HEK293T (cell line): Measurements from ENCODE around the gene PDZD7.

ENCODE experiments used
- CTCF ChIA-PET: fragments of 350-600 bp; formaldehyde crosslinking; extraction: SDS; loops from one replicate; lab custom pipeline; 2021; ENCODE audit warnings: antibody characterized with exemption, inconsistent platforms; lab: Yijun Ruan, JAX
- POLR2A ChIA-PET: fragments of 350-600 bp; formaldehyde crosslinking; extraction: SDS; loops from one replicate; lab custom pipeline; 2020; ENCODE audit warnings: antibody characterized with exemption, inconsistent platforms; lab: Yijun Ruan, JAX
- DNase-seq: peaks from one replicate; pipeline ENCODE4 v3.0.0; 2012; ENCODE audit warnings: mixed read lengths; ENCODE audit errors: extremely low spot score
- ARNT ChIP-seq: fragments of 450-650 bp; IDR thresholded peaks from 2 replicates; pipeline ENCODE4 v1.6.1; 2017; ENCODE audit warnings: mild to moderate bottlenecking
- BHLHE40 ChIP-seq: fragments of 450-650 bp; IDR thresholded peaks from 2 replicates; pipeline ENCODE4 v1.6.1; 2016; ENCODE audit warnings: mild to moderate bottlenecking, moderate library complexity, borderline replicate concordance
- CTBP1 ChIP-seq: fragments of 450-650 bp; IDR thresholded peaks from 2 replicates; pipeline ENCODE4 v1.6.1; 2016; ENCODE audit warnings: borderline replicate concordance
- ELF4 ChIP-seq: fragments of 450-650 bp; IDR thresholded peaks from 2 replicates; pipeline ENCODE4 v1.6.1; 2017; ENCODE audit warnings: antibody characterized with exemption
- FOXA1 ChIP-seq: fragments of 450-650 bp; IDR thresholded peaks from 2 replicates; pipeline ENCODE4 v1.6.1; 2016; ENCODE audit warnings: mild to moderate bottlenecking
- FOXK2 ChIP-seq: fragments of 450-650 bp; IDR thresholded peaks from 2 replicates; pipeline ENCODE4 v1.6.1; 2016; ENCODE audit warnings: mild to moderate bottlenecking
- FOXM1 ChIP-seq: fragments of 450-650 bp; IDR thresholded peaks from 2 replicates; pipeline ENCODE4 v1.6.1; 2017; ENCODE audit warnings: mild to moderate bottlenecking, borderline replicate concordance
- HDGF ChIP-seq: fragments of 450-650 bp; IDR thresholded peaks from 2 replicates; pipeline ENCODE4 v1.6.1; 2017; ENCODE audit warnings: antibody characterized with exemption, borderline replicate concordance
- L3MBTL2 ChIP-seq: fragments of 450-650 bp; conservative IDR thresholded peaks from 2 replicates; pipeline ENCODE4 v1.6.1; 2016; ENCODE audit warnings: mild to moderate bottlenecking
- LEF1 ChIP-seq: fragments of 450-650 bp; IDR thresholded peaks from 2 replicates; pipeline ENCODE4 v1.6.1; 2017; ENCODE audit warnings: mild to moderate bottlenecking, borderline replicate concordance
- NFRKB ChIP-seq: fragments of 450-650 bp; IDR thresholded peaks from 2 replicates; pipeline ENCODE4 v1.6.1; 2016; ENCODE audit warnings: mild to moderate bottlenecking, moderate library complexity
- PKNOX1 ChIP-seq: fragments of 450-650 bp; IDR thresholded peaks from 2 replicates; pipeline ENCODE4 v1.6.1; 2016
- SP1 ChIP-seq: fragments of 450-650 bp; IDR thresholded peaks from 2 replicates; pipeline ENCODE4 v1.6.1; 2017
- SUZ12 ChIP-seq: fragments of 450-650 bp; IDR thresholded peaks from 2 replicates; pipeline ENCODE4 v1.6.1; 2016; ENCODE audit warnings: mild to moderate bottlenecking
- TARDBP ChIP-seq: fragments of 450-650 bp; IDR thresholded peaks from 2 replicates; pipeline ENCODE4 v1.6.1; 2016
- ZNF384 ChIP-seq: fragments of 450-650 bp; IDR thresholded peaks from 2 replicates; pipeline ENCODE4 v1.6.1; 2016

The PDZD7 gene

GRCh38 chr10:100988166-100988565 is 42.8 kb downstream of the PDZD7 start:
- TF ChIP-seq SUZ12 (no peak), TARDBP (no peak), CTBP1 (no peak)
- ChIA-PET POLR2A (interaction anchor here (1.1 to 1.3 kb wide), 2 partner anchors 10 to 55 kb away, joined by 3 to 12 read pairs; partner anchors contain the start of gene LZTS2), CTCF (no interaction called here)
- DNase-seq, result no peak

- no peak for TF ChIP-seq PKNOX1
- TF ChIP-seq LEF1, result no peak
- CTCF ChIA-PET, result interaction anchor here (1.3 kb wide), 1 partner anchor 62 kb away, joined by 3 read pairs; no protein-coding TSS in a partner anchor
- POLR2A ChIA-PET, result interaction anchor here (0.8 to 1.3 kb wide), 9 partner anchors 11 to 74 kb away, joined by 3 to 12 read pairs (median 4); partner anchors contain the start of genes LZTS2 and SLF2
Measured at GRCh38 chr10:100987685-100988049, 43.3 kb downstream of the PDZD7 start.

GRCh38 chr10:100986952-100987684 is 43.8 kb downstream of the PDZD7 start, which contains the start of the genes MRPL43 and TWNK:
TSS of gene MRPL43 (minus strand) at chr10:100987497. CDS start at chr10:100987443, 54 bp downstream.
TSS of gene TWNK (plus strand) at chr10:100987543. CDS start at chr10:100988211, 668 bp downstream.
- peak; percentile 95 for DNase-seq
- ChIA-PET CTCF (interaction anchor here (1.3 to 1.9 kb wide), 2 partner anchors 12 to 62 kb away, joined by 3 to 4 read pairs; partner anchors contain the start of gene LZTS2), POLR2A (interaction anchor here (0.7 to 1.2 kb wide), 8 partner anchors 11 to 74 kb away, joined by 3 to 5 read pairs (median 4); partner anchors contain the start of gene SLF2)
- TF ChIP-seq NFRKB, result no peak
- TF ChIP-seq LEF1, result no peak
- no peak for TF ChIP-seq FOXM1
- no peak for TF ChIP-seq TARDBP
- peak; percentile 66 for TF ChIP-seq PKNOX1
- no peak for TF ChIP-seq ZNF384
- TF ChIP-seq FOXK2, result no peak
- no peak for TF ChIP-seq HDGF
- TF ChIP-seq ELF4, result peak; percentile 64
- no peak for TF ChIP-seq CTBP1
- TF ChIP-seq ARNT, result no peak
- no peak for TF ChIP-seq BHLHE40
- no peak for TF ChIP-seq FOXA1
- TF ChIP-seq SP1, result no peak
- TF ChIP-seq L3MBTL2, result peak; percentile 99
- TF ChIP-seq SUZ12, result no peak

More at GRCh38 chr10:100987685-100988049, 43.3 kb downstream of the PDZD7 start:
- DNase-seq, result no peak

GRCh38 chr10:100986623-100986951 is 44.3 kb downstream of the PDZD7 start:
- ChIA-PET POLR2A (interaction anchor here (0.7 to 1.9 kb wide), 3 partner anchors 12 to 32 kb away, joined by 3 to 5 read pairs (median 4); no protein-coding TSS in a partner anchor), CTCF (interaction anchor here (1.3 to 1.9 kb wide), 2 partner anchors 13 to 63 kb away, joined by 3 to 4 read pairs; partner anchors contain the start of gene LZTS2)
- no peak for TF ChIP-seq SP1
- TF ChIP-seq FOXM1, result no peak
- TF ChIP-seq LEF1, result no peak
- DNase-seq, result no peak

GRCh38 chr10:100985336-100985735 is 45.6 kb downstream of the PDZD7 start:
- POLR2A ChIA-PET, result interaction anchor here (0.7 to 1.9 kb wide), 3 partner anchors 9 to 15 kb away, joined by 3 to 5 read pairs (median 3); no protein-coding TSS in a partner anchor
- DNase-seq, result no peak
- CTCF ChIA-PET, result interaction anchor here (1.1 to 1.9 kb wide), 2 partner anchors 13 to 14 kb away, joined by 4 read pairs; partner anchors contain the start of gene LZTS2
- TF ChIP-seq ARNT, result no peak
- TF ChIP-seq SP1, result no peak
- TF ChIP-seq BHLHE40, result no peak
- TF ChIP-seq FOXK2, result no peak
- TF ChIP-seq TARDBP, result no peak
- TF ChIP-seq HDGF, result no peak
- no peak for TF ChIP-seq NFRKB
- no peak for TF ChIP-seq SUZ12
- TF ChIP-seq ELF4, result no peak
- TF ChIP-seq CTBP1, result no peak
- no peak for TF ChIP-seq ZNF384
- no peak for TF ChIP-seq FOXM1
- TF ChIP-seq L3MBTL2, result no peak
- TF ChIP-seq FOXA1, result no peak

- POLR2A ChIA-PET, result interaction anchor here (0.7 to 1.9 kb wide), 3 partner anchors 9 to 14 kb away, joined by 3 to 5 read pairs (median 3); no protein-coding TSS in a partner anchor
- no peak for DNase-seq
- CTCF ChIA-PET, result interaction anchor here (1.1 kb wide), 1 partner anchor 13 kb away, joined by 4 read pairs; no protein-coding TSS in a partner anchor
- no peak for TF ChIP-seq NFRKB
- no peak for TF ChIP-seq TARDBP
- no peak for TF ChIP-seq ZNF384
- no peak for TF ChIP-seq SUZ12
- TF ChIP-seq L3MBTL2, result no peak
- TF ChIP-seq ARNT, result no peak
- TF ChIP-seq SP1, result no peak
- TF ChIP-seq LEF1, result no peak
- no peak for TF ChIP-seq FOXA1
- no peak for TF ChIP-seq ELF4
- TF ChIP-seq FOXM1, result no peak
- no peak for TF ChIP-seq FOXK2
- no peak for TF ChIP-seq CTBP1
- no peak for TF ChIP-seq PKNOX1
- no peak for TF ChIP-seq HDGF
- TF ChIP-seq BHLHE40, result no peak
Measured at GRCh38 chr10:100984672-100985177, 46.2 kb downstream of the PDZD7 start.
